HG03575 (cell line): ENCODE measurements around the gene KCNT1.

ENCODE experiments used
- ATAC-seq: cut with Tn5 transposase; IDR thresholded peaks from one replicate; pipeline ENCODE4 v1.9.1; 2021; ENCODE audit not compliant: unreplicated experiment, insufficient number of reproducible peaks, low FRiP score; ENCODE audit errors: extremely low read depth

Gene KCNT1

DNA sequence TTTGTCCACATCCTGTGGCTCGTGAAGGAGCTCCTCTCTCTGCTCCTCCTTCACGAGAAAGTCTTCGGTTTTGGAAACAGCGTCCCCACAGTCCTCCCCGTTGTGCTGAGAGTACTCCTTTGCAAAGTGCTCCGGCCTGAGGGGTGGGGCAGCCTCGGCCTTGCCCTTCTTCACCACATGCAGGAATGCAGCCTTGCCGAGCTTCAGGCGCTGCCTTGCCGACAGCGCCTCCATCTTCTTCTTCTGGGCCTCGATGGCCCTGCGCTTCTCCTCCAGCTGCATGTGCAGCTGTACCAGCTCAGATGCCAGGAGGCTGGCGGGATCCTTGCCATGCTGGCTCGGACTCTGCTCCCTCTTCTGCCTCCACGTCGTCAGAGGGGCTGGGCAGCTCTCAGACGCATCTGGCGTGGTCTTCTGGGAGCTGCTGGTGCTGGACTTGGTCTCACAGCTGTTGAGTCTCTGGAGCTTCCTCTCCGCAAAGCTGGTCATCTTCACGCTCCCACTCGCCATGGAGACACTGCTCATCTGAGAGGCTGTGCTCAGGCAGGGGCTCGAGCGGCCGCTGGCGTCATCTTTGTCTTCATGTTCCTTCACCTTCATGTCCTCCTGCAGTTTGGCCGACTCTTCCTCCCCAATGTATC lies 119.9 kb downstream of the KCNT1 start:
- ATAC-seq, result no peak

DNA sequence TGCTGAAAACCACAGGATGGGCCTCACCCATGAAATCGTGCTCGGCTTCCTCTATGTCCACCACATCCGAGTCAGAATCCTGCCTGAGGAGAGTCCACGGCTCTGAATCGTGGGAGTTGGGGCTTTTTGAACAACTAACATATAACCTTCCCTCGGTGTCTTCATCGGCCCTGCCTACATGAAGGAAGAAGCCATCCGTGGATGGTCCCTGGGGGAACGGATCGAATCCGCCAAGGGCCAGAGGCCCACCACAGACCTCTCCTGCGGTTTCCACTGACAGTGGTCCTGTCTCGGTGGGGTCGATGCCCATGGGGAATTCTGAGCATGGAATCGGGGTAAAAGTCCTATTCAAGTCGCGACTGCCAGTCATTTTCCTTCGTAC lies 120.4 kb downstream of the KCNT1 start:
- ATAC-seq, result no peak

DNA sequence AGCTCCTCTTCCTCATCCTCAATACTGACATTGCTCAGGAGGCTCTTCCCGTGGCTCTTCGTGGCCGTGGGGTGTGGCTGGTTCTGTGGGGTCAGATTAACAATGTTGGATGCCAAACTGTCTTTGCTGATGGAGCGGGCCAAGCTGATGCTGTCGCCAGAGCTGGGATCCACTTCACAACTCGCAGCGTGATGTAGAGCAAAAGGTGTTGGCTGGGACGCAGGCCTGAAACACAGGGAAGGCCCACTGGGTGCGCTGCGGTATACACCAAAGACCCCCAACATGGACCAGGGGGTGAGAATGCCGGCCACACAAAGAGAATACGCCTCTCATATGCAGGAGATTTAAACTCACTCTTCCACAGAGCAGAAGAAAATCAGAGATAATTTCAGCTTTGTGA lies 121.1 kb downstream of the KCNT1 start:
- no peak for ATAC-seq

DNA sequence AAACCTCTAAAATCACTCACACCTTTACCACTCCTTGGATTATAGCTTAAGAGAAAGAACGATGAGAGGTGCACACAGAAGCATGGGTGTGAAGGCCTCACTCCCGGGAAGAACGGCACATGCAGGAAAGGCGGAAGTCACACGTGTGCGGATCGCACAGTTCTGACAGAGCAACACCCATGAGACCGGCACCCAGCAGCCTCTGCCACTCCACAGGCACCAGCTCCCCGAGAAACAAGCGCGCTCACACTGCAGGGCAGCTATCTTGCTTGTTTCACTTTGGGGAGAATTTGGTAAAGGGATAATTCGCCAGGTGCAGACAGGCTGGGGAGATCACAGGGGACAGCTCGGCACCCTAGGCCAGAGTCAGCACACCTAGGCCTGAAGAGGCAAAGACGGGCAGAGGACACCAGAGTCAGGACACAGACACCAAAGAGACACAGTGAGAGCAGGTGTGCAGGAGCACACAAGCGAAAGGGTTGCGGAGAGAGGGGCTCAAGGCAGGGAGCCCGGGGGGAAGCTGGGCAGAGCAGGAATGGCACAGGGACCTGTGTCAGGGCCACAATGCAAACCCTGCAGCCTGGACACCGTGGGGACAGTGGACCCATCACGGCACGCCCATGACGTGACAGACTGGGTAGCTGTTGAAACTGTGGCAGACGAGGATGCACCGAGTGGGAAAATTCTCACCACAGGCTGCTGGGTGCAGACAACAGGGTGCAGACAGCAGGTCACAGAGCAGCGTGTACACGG lies 123.6 kb downstream of the KCNT1 start:
- ATAC-seq, result no peak

DNA sequence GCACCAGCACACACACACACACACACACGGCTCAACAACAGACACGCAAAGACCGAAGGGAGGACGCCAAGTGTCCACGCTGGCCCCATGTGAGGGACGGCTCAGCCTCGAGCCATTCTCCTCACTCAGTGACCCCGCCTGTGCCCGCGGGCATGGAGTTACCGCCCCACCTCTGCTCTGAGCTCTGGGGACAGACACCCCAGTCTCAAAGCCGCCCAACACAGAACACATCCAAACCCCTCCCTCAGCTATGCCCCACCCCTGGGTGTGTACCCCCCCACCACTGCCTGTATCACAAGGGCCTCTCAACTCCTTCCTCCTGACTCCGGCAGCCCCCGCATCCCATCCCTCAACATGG lies 124.2 kb downstream of the KCNT1 start:
- no peak for ATAC-seq

DNA sequence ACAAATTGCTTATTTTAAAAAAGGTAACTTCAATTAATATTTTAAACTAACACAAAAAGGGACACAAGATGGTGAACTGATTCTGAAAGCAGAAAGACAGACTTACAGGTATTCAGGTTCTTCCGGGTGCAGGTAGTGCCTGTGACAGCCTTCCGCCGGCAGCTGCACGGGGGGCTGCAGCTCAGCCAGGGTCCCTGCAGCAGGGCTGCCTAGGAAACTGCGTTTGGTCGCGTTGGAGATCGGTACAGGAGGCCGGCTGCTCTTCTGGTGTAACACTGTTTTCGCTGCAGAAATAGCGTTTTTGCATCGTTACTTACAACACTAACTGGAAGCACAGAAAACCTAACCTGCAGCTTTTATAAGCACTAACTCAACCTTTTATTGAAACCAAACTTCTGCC lies 125.3 kb downstream of the KCNT1 start:
- ATAC-seq, result no peak

DNA sequence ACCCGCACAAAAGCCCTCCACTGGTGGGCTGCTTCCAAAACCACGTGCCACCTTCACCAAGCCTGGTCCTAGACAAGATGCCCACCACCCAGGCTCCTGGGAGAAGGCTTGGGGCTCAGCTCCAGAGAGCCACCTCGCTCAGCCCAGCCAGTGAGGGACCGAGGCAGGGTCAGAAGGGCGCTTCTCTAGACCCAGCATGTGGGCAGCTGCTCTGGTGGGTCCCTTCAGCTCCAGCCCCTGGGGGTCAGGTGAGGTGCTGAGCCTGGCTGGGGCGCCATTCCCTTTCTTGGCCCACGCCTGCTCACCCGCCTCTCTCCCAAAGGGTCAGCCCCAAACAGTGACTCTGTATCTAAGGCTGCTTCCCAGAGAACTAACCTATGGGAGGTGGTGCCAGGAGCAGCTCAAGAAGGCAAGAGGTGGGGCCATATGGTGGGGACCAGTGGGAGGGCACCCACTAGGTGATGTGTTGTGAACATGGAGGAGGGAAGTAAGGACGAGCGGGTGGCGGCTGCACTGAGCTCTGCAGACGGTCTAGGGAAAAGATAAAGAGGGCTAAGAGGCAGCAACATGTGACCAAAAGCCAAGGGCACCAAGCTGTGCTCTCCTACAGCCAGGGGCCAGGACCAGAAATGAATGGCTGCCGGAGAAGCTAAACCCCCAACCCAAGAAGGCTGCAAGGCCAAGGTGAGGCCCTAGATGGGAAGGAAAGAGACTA lies 126.0 kb downstream of the KCNT1 start:
- no peak for ATAC-seq

DNA sequence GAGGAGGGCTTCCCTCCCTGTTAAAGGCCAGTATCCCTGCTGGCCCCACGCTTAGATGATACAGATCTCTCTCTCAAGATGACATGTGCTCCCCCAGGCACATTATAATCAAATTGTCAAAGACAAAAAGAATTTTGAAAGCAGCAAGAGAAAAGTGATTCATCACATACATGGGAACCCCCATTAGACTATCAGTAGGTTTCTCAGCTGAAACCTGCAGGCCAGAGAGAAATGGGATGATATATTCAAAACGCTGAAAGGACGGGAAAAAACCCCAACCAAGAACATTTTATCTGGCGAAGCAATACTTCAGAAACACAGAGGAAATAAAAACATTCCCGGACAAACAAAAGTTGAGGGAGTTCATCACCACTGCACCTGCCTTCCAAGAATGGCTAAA lies 126.7 kb downstream of the KCNT1 start:
- no peak for ATAC-seq

DNA sequence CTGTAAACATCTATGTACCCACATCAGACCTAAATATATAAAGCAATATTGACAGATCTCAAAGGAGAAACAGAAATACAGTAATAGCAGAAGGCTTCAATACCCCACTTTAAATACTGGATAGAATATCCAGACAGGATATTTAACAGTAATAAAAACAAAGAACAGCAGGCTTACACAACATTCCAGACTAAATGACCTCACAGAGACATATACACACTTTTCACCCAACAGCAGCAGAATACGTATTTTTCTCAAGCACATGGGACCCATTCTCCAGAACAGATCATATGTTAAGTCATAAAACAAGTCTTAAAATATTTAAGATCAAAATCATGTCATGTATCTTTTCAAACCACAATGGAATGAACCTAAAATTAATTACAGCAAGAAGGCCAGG lies 128.5 kb downstream of the KCNT1 start:
- no peak for ATAC-seq

DNA sequence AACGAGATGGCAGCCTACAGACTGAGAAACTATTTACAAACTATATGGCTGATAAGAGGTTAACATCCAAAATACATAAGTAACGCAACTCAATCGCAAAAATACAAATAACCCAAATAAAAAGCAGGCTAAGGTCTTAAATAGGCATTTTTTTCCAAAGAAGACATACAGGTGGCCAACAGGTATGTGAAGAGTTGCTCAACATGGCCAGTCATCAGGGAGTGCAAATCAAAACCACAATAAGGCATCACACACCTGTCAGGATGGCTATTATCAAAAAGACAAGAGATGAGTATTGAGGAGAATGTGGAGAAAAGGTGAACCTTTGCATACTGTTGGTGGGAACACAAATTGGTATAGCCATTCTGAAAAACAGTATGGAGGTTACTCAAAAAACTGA lies 131.9 kb downstream of the KCNT1 start:
- ATAC-seq, result no peak

DNA sequence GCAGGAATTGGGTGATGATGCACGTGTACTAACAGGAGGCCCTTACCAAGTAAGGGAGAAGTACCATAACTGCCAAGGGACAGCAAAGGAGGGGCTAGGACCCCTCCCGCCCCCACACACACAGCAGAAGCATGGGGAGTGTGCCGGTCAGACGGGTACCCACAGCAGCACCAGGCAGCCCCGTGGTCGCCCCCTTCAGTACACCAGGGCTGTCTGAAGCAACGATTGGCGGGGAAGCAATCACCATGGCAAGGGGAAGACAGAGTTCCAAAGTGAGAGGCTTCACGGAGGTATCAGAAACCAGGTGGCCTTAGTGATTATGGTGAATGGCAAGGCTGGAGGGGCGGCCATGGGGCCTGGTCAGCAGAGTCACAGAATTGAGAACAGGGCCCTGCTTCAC lies 133.1 kb downstream of the KCNT1 start:
- ATAC-seq, result no peak

DNA sequence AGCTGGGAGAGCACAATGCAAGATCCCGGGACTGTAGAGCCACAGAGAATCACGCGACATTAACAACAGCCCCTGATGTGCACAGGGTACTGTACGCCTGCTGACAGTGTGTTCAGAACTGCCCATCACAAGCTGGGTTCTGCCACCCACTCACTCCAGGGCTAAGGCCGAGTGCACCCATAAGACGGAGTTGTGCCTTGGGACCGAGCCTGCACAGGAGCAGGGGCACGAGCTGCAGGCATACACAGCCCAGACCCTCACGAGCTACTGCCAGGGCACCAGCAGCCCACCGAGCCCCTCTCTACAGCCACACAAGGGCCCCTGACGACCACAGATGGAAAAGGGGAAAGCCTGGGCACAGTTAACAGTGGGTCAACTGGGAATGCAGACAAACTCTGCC lies 137.5 kb downstream of the KCNT1 start:
- ATAC-seq, result no peak

DNA sequence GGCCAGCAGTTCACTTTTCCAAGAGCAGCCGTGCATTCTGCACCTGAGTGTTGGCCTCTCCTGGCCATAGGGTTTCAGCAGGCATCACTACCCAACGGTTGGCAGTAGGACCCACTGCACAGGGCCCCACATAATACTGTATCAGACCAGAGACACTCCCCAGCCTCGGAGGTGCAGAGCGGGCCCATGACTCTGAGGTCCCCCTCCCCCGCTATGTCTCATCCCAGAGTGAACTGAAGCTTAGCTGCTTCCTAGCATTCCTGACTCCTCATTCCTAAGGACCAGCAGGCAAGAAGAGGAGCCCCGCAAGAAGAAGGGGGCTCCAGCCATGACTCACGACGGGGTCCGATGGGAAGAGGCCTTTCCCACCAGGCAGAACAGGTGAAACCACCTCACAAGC lies 138.1 kb downstream of the KCNT1 start:
- ATAC-seq, result no peak

DNA sequence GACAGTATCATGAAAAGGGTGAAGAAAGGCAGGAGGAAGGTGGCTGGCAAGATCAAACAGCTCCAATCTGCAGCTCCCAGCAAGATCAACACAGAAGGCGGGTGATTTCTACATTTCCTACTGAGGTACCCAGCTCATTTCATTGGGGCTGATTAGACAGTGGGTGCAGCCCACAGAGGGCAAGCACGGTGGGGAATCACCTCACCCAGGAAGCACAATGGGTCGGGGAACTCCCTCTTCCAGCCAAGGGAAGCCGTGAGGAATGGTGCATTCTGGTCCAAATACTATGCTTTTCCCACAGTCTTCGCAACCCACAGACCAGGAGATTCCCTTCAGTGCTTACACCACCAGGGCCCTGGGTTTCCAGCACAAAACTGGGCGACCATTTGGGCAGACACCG lies 138.6 kb downstream of the KCNT1 start:
- ATAC-seq, result no peak
